ENCODE data around the gene CHTF18. TPM values are rescaled to one million over a fixed set of nuclear protein-coding genes. Genes with fewer than 3 reads are reported as not detected.
"Not testable (repeated sequence)": the region's sequence is repeated elsewhere in the genome, so short reads cannot be mapped to it uniquely, and the experiment has no call there.

The CHTF18 gene
- total RNA-seq, 1 donor from 2014 or later = 14.8 TPM

DNA sequence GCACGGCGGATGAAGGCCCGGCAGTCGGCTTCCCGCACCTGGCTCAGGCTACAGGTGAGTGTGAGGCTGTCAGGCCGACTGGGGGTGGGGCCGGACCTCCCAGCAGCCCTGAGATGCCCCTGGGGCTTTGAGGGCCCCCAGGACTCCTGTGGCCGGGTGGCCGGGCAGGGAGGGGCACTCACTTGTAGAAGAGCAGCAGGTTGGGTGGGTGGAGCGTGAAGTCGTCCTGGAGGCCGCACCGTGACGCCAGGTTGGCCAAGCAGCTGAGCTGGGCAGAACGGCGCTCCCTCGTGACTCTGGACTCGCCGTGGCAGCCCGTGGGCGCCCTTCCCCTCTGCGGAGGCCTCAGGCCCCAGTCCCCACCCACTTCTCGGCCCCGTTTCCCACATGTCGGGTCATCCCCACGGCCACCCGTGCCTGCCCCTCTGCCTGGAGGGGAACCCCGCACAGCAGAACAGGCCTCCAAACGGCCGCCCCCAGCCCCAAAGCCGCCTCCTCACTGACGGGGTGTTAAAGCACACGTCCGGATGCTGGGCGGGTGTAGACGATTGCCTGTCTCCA is 13.1 kb upstream of the CHTF18 start:
- no peak for DNase-seq (ENCODE audit: low read depth)
- Histone ChIP-seq H3K9me3 (ENCODE audit: insufficient read depth, low read depth, low read length) (no peaks in the 10 kb centered on the region), H3K4me2 (ENCODE audit: low read length) (no peak overlapping the region), H3K4me3 (ENCODE audit: insufficient read depth, low read depth, low read length) (no peak overlapping the region), H3K9ac (ENCODE audit: low read length) (no peak overlapping the region), H3K4me1 (ENCODE audit: insufficient read depth, low read length) (peaks cover 10% of the 10 kb centered on the region), H3K79me2 (ENCODE audit: insufficient read depth, low read length) (no peaks in the 10 kb centered on the region), H3K27ac (ENCODE audit: low read depth, low read length) (no peak overlapping the region), H3K36me3 (ENCODE audit: insufficient read depth, low read length) (no peaks in the 10 kb centered on the region), H4K20me1 (ENCODE audit: insufficient read depth, low read length) (no peaks in the 10 kb centered on the region), H2AFZ (ENCODE audit: low read depth, low read length) (no peak overlapping the region), H3K27me3 (ENCODE audit: insufficient read depth, low read length) (no peaks in the 10 kb centered on the region)
- Mint-ChIP-seq H3K36me3 (ENCODE audit: low read depth, unreplicated experiment) (no peaks in the 10 kb centered on the region), H3K27ac (ENCODE audit: unreplicated experiment) (no peak overlapping the region), H3K4me1 (ENCODE audit: low read depth, unreplicated experiment) (peaks cover 4% of the 10 kb centered on the region), H3K9me3 (ENCODE audit: unreplicated experiment) (no peaks in the 10 kb centered on the region), H3K4me3 (ENCODE audit: unreplicated experiment) (no peak overlapping the region), H3K27me3 (ENCODE audit: low read depth, unreplicated experiment) (peaks cover 8% of the 10 kb centered on the region)
- no peak for TF ChIP-seq EZH2 (IDR thresholded peaks at IDR 0.05; ENCODE audit: insufficient read depth, low read length)
- TF ChIP-seq, protein P1, sequence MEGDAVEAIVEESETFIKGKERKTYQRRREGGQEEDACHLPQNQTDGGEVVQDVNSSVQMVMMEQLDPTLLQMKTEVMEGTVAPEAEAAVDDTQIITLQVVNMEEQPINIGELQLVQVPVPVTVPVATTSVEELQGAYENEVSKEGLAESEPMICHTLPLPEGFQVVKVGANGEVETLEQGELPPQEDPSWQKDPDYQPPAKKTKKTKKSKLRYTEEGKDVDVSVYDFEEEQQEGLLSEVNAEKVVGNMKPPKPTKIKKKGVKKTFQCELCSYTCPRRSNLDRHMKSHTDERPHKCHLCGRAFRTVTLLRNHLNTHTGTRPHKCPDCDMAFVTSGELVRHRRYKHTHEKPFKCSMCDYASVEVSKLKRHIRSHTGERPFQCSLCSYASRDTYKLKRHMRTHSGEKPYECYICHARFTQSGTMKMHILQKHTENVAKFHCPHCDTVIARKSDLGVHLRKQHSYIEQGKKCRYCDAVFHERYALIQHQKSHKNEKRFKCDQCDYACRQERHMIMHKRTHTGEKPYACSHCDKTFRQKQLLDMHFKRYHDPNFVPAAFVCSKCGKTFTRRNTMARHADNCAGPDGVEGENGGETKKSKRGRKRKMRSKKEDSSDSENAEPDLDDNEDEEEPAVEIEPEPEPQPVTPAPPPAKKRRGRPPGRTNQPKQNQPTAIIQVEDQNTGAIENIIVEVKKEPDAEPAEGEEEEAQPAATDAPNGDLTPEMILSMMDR (IDR thresholded peaks at IDR 0.05; ENCODE audit: insufficient read depth, low read depth, low read length) = no peak
- no peak for FAIRE-seq

DNA sequence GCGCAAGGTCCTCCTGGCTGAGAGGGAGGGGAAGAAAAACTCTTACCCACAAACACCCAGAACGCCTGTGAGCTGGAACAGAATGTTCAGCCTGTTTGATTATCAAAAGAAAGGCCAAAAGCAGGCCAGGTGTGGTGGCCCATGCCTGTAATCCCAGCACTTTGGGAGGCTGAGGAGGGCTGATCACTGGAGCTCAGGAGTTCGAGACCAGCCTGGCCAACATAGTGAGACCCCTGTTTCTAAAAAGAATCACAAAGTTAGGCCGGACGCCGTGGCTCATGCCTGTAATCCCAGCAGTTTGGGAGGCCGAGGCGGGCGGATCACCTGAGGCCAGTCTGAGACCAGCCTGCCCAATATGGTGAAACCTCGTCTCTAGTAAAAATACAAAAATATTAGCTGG is 12.1 kb upstream of the CHTF18 start:
- H3K4me3 ChIP-seq (ENCODE audit: insufficient read depth, low read depth, low read length); H3K4me1 ChIP-seq (ENCODE audit: insufficient read depth, low read length); H3K79me2 ChIP-seq (ENCODE audit: insufficient read depth, low read length); H3K9ac ChIP-seq (ENCODE audit: low read length); H3K9me3 ChIP-seq (ENCODE audit: insufficient read depth, low read depth, low read length); H3K36me3 ChIP-seq (ENCODE audit: insufficient read depth, low read length); H3K27me3 ChIP-seq (ENCODE audit: insufficient read depth, low read length); H2AFZ ChIP-seq (ENCODE audit: low read depth, low read length); H4K20me1 ChIP-seq (ENCODE audit: insufficient read depth, low read length); H3K9me3 Mint-ChIP-seq (ENCODE audit: unreplicated experiment); DNase-seq (ENCODE audit: low read depth); H3K27ac Mint-ChIP-seq (ENCODE audit: unreplicated experiment); H3K4me3 Mint-ChIP-seq (ENCODE audit: unreplicated experiment); H3K4me2 ChIP-seq (ENCODE audit: low read length); H3K36me3 Mint-ChIP-seq (ENCODE audit: low read depth, unreplicated experiment); FAIRE-seq; H3K4me1 Mint-ChIP-seq (ENCODE audit: low read depth, unreplicated experiment); H3K27me3 Mint-ChIP-seq (ENCODE audit: low read depth, unreplicated experiment); H3K27ac ChIP-seq (ENCODE audit: low read depth, low read length): not testable (repeated sequence)

DNA sequence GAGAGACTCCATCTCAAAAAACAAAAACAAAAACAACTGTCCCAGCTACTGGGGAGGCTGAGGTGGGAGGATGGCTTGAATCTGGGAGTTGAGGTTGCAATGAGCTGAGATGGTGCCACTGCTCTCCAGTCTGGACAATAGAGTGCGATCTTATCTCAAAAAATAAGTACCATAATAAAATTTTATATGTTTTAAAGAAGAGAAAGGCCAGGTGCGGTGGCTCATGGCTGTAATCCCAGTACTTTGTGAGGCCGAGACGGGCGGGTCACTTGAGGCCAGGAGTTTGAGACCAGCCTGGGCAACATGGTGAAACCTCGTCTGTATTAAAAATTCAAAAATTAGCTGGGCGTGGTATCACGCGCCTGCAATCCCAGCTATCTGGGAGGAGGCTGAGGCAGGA is 11.6 kb upstream of the CHTF18 start:
- no peaks in the 10 kb centered on the region for H3K9me3 ChIP-seq (ENCODE audit: insufficient read depth, low read depth, low read length)
- FAIRE-seq (no peak), DNase-seq (ENCODE audit: low read depth) (no peak)
- no peaks in the 10 kb centered on the region for H4K20me1 ChIP-seq (ENCODE audit: insufficient read depth, low read length)
- H3K9ac ChIP-seq (ENCODE audit: low read length) = no peak overlapping the region
- TF ChIP-seq, protein P1 (IDR thresholded peaks at IDR 0.05; ENCODE audit: insufficient read depth, low read depth, low read length) = no peak
- TF ChIP-seq EZH2 (IDR thresholded peaks at IDR 0.05; ENCODE audit: insufficient read depth, low read length) = no peak
- no peak overlapping the region for H3K4me3 ChIP-seq (ENCODE audit: insufficient read depth, low read depth, low read length)
- H3K4me1 Mint-ChIP-seq (ENCODE audit: low read depth, unreplicated experiment) = peaks cover 4% of the 10 kb centered on the region
- peaks cover 8% of the 10 kb centered on the region for H3K27me3 Mint-ChIP-seq (ENCODE audit: low read depth, unreplicated experiment)
- H3K27me3 ChIP-seq (ENCODE audit: insufficient read depth, low read length) = no peaks in the 10 kb centered on the region
- no peaks in the 10 kb centered on the region for H3K36me3 Mint-ChIP-seq (ENCODE audit: low read depth, unreplicated experiment)
- no peak overlapping the region for H3K4me3 Mint-ChIP-seq (ENCODE audit: unreplicated experiment)
- H3K4me1 ChIP-seq (ENCODE audit: insufficient read depth, low read length) = peaks cover 10% of the 10 kb centered on the region
- no peaks in the 10 kb centered on the region for H3K79me2 ChIP-seq (ENCODE audit: insufficient read depth, low read length)
- H3K27ac Mint-ChIP-seq (ENCODE audit: unreplicated experiment) = no peak overlapping the region
- no peaks in the 10 kb centered on the region for H3K9me3 Mint-ChIP-seq (ENCODE audit: unreplicated experiment)
- no peak overlapping the region for H3K27ac ChIP-seq (ENCODE audit: low read depth, low read length)
- H3K4me2 ChIP-seq (ENCODE audit: low read length) = no peak overlapping the region
- H3K36me3 ChIP-seq (ENCODE audit: insufficient read depth, low read length) = no peaks in the 10 kb centered on the region
- no peak overlapping the region for H2AFZ ChIP-seq (ENCODE audit: low read depth, low read length)
